ENCODE data around the gene SCN1A.

DNA sequence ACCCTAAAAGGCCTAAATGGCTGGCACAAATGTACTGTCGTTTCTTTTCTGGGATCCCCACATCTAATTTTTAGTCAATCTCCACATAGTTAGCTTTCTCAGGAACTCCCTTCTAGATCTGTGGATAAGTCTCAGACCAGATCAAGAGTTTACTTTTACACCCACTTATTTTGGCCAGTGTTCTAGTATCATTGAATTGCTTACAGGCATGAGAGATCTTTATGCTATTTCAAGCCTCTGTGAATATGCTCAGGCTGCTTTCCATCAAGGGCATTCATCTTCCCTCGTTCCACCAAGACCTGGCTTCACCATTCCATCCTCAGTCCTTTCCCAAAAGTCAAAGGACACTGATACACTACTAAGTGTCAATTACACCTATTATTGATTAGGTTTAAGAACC is 27.8 kb upstream of the SCN1A start:
- TF ChIP-seq MXD4 (CRISPR knock-in tag; IDR thresholded peaks at IDR 0.05; ENCODE audit: borderline replicate concordance) = no peak
- TF ChIP-seq ZNF232 (CRISPR knock-in tag; IDR thresholded peaks at IDR 0.05) = no peak
- TF ChIP-seq, protein P1, sequence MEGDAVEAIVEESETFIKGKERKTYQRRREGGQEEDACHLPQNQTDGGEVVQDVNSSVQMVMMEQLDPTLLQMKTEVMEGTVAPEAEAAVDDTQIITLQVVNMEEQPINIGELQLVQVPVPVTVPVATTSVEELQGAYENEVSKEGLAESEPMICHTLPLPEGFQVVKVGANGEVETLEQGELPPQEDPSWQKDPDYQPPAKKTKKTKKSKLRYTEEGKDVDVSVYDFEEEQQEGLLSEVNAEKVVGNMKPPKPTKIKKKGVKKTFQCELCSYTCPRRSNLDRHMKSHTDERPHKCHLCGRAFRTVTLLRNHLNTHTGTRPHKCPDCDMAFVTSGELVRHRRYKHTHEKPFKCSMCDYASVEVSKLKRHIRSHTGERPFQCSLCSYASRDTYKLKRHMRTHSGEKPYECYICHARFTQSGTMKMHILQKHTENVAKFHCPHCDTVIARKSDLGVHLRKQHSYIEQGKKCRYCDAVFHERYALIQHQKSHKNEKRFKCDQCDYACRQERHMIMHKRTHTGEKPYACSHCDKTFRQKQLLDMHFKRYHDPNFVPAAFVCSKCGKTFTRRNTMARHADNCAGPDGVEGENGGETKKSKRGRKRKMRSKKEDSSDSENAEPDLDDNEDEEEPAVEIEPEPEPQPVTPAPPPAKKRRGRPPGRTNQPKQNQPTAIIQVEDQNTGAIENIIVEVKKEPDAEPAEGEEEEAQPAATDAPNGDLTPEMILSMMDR (IDR thresholded peaks at IDR 0.05) = no peak
- no peak for TF ChIP-seq CREB1 (CRISPR knock-in tag; IDR thresholded peaks at IDR 0.05)
- no peak for TF ChIP-seq ETV6 (CRISPR knock-in tag; IDR thresholded peaks at IDR 0.05)
- TF ChIP-seq, protein P2, sequence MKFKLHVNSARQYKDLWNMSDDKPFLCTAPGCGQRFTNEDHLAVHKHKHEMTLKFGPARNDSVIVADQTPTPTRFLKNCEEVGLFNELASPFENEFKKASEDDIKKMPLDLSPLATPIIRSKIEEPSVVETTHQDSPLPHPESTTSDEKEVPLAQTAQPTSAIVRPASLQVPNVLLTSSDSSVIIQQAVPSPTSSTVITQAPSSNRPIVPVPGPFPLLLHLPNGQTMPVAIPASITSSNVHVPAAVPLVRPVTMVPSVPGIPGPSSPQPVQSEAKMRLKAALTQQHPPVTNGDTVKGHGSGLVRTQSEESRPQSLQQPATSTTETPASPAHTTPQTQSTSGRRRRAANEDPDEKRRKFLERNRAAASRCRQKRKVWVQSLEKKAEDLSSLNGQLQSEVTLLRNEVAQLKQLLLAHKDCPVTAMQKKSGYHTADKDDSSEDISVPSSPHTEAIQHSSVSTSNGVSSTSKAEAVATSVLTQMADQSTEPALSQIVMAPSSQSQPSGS (CRISPR knock-in tag; IDR thresholded peaks at IDR 0.05; ENCODE audit: borderline replicate concordance, low read depth) = no peak
- no peak for TF ChIP-seq TEAD1 (CRISPR knock-in tag; IDR thresholded peaks at IDR 0.05)

Measured in WTC11 (cell line).